Uterus (tissue), 4 donors: ENCODE measurements around the gene OTUD5. TPM values are rescaled to one million over a fixed set of nuclear protein-coding genes. Genes with fewer than 3 reads are reported as not detected.
"Not testable (repeated sequence)": the region's sequence is repeated elsewhere in the genome, so short reads cannot be mapped to it uniquely, and the experiment has no call there.

ENCODE experiments used
- DNase-seq, 2 donors: peaks; one replicate each; pipeline ENCODE4 v3.0.0-alpha.2; 2019 to 2020
- H3K27ac ChIP-seq, 2 donors: fragments of 200-600 bp; sonication (generic); 1 replicate in 1 of 2; 2 replicates in 1 of 2; pipeline ENCODE4 v1.5.1; 2016 to 2018
- H3K27me3 ChIP-seq, 2 donors: fragments of 200-600 bp; sonication (generic); one replicate each; pipeline ENCODE4 v1.5.1; 2018 to 2019; ENCODE audit warnings: control low read depth in 1 of 2
- H3K36me3 ChIP-seq, 2 donors: fragments of 200-600 bp; sonication (generic); one replicate each; pipeline ENCODE4 v1.5.1; 2019; ENCODE audit warnings: control low read depth in 1 of 2
- H3K4me1 ChIP-seq, 2 donors: fragments of 200-600 bp; sonication (generic); one replicate each; pipeline ENCODE4 v1.5.1; 2018 to 2019; ENCODE audit warnings: control low read depth in 1 of 2
- H3K4me3 ChIP-seq, 2 donors: fragments of 200-600 bp; sonication (generic); 1 replicate in 1 of 2; 2 replicates in 1 of 2; pipeline ENCODE4 v1.5.1; 2018 to 2019; ENCODE audit warnings: mild to moderate bottlenecking in 1 of 2
- H3K9me3 ChIP-seq, 2 donors: fragments of 200-600 bp; sonication (generic); one replicate each; pipeline ENCODE4 v1.5.1; 2019; ENCODE audit warnings: control low read depth in 1 of 2
- POLR2A ChIP-seq, 2 donors: fragments of 450-650 bp; IDR thresholded peaks; one replicate each; pipeline ENCODE4 v1.6.1; 2016; ENCODE audit warnings: antibody characterized with exemption in 2 of 2, mild to moderate bottlenecking in 1 of 2, moderate library complexity in 1 of 2
- intact Hi-C: fragments of 100-400 bp; cut with DNase I; formaldehyde crosslinking; loops from one replicate; pipeline ENCODE4 v1.15.1; 2023; ENCODE audit warnings: low total_unique reads
- small RNA-seq: library from RNA; depleted of rRNA; stranded (forward); fragments of <200 nt; gene quantifications from one replicate; pipeline ENCODE3, GENCODE V24; 2016
- total RNA-seq, 4 donors: library from RNA; depleted of rRNA in 3 of 4; stranded (reverse); fragments of >200 nt in 3 of 4; gene quantifications; one replicate each; pipeline versions ENCODE4 v1.1.0 to v1.2.4, GENCODE V29; 2014 to 2023
- TF ChIP-seq, protein P1 (sequence below), 4 experiments: fragments of 200-600 bp in 2 of 4; fragments of 450-650 bp in 2 of 4; sonication (generic) in 2 of 4; IDR thresholded peaks; one replicate each; pipeline ENCODE4 v1.5.1; 2016 to 2019; ENCODE audit warnings: antibody characterized with exemption in 4 of 4, mild to moderate bottlenecking in 2 of 4, moderate library complexity in 1 of 4
- donor health status: DM: yes; HTN: yes; CAD: no.

Gene OTUD5
- total RNA-seq, 4 donors from 2014 or later: 8.5 to 58.7 (median 21.8) TPM

GRCh38 chrX:48890934-48891401, 66.4 kb downstream of the OTUD5 start:
- no peaks in the 10 kb centered on the region for H3K4me1 ChIP-seq
- no peaks in the 10 kb centered on the region for H3K27me3 ChIP-seq
- H3K27ac ChIP-seq: peak overlapping the region; percentile 39 to 95
- H3K36me3 ChIP-seq: no peaks in the 10 kb centered on the region
- H3K9me3 ChIP-seq: no peaks in the 10 kb centered on the region
- TF ChIP-seq, protein P1, sequence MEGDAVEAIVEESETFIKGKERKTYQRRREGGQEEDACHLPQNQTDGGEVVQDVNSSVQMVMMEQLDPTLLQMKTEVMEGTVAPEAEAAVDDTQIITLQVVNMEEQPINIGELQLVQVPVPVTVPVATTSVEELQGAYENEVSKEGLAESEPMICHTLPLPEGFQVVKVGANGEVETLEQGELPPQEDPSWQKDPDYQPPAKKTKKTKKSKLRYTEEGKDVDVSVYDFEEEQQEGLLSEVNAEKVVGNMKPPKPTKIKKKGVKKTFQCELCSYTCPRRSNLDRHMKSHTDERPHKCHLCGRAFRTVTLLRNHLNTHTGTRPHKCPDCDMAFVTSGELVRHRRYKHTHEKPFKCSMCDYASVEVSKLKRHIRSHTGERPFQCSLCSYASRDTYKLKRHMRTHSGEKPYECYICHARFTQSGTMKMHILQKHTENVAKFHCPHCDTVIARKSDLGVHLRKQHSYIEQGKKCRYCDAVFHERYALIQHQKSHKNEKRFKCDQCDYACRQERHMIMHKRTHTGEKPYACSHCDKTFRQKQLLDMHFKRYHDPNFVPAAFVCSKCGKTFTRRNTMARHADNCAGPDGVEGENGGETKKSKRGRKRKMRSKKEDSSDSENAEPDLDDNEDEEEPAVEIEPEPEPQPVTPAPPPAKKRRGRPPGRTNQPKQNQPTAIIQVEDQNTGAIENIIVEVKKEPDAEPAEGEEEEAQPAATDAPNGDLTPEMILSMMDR (IDR thresholded peaks at IDR 0.05): no peak
- H3K4me3 ChIP-seq: peak overlapping the region; percentile 43 to 63
- intact Hi-C loops: no loop called here
- peak in 1 of 2 donors; percentile 28 for DNase-seq

DNA sequence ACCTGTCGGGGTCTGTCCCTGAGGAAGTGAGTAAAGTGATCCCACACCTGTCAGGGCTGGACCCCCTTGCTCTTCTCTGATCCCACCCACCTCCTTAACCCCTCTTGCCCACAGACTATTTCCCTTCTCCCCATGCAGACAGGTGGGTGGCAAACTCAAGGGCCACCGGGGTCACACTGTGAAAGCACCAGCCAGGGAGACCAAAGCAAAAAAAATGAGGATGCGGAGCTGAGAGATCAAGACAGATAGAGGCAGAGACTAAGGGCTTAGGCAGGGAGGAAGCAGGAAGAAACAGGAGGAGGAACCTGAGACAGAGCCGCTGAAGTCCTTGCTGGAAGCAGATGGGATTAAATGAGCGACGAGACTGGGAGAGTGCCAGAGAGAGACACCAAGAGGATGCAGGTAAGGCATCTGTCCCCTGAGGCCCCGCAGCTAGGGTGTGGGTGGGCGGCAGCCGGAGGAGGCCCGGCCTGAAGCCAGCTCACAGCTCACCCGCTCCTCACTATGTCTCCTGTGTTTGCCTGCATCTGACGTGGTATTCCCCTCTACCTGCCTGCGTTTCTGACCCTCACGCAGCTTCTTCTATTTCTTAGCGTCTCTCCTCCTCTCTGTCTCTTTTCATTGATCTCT, 67.0 kb downstream of the OTUD5 start:
- Histone ChIP-seq H3K27me3 (no peaks in the 10 kb centered on the region), H3K9me3 (no peaks in the 10 kb centered on the region), H3K4me3 (peak overlapping the region; percentile 43 to 63), H3K27ac (peak overlapping the region; percentile 39 to 95), H3K4me1 (no peaks in the 10 kb centered on the region), H3K36me3 (no peaks in the 10 kb centered on the region)
- TF ChIP-seq POLR2A (IDR thresholded peaks at IDR 0.05): no peak
- TF ChIP-seq, protein P1 (IDR thresholded peaks at IDR 0.05): no peak
- no peak for DNase-seq
- intact Hi-C loops: no loop called here

DNA sequence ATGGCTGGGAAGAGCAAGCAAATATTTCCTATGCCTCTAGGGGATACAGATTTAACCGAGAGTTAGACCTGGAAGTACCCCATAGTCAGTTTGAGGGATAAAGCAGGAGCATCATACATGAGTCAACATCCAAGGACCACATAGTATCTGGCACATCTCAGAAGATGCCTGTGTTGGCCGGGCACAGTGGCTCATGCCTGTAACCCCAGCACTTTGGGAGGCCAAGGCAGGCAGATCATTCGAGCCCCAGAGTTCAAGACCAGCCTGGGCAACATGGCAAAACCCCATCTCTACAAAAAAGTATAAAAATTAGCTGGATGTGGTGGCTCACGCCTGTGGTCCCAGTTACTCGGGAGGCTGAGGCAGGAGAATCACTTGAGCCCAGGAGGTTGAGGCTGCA, 70.8 kb downstream of the OTUD5 start:
- H3K9me3 ChIP-seq, intact Hi-C loops, H3K4me3 ChIP-seq, H3K4me1 ChIP-seq, H3K27me3 ChIP-seq, DNase-seq, H3K36me3 ChIP-seq, H3K27ac ChIP-seq: not testable (repeated sequence)

DNA sequence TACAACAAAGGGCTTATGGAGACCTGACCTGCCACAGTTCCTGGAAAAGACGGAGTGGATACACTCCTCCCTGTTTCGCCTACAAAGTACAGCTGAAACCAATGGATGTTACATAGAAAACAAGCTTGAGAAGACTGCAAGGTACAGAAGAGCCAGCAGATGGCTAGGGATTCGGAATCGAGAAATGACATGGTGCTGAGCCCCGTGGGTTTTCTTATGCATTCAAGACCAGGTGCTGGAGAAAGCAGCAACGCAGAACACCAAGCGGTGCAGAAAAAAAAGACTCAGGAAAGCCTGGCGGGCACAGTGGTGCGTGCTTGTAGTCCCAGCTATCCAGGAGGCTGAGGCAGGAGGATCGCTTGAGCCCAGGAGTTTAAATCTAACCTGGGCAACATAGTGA, 73.7 kb downstream of the OTUD5 start:
- no peaks in the 10 kb centered on the region for H3K9me3 ChIP-seq
- TF ChIP-seq, protein P1 (IDR thresholded peaks at IDR 0.05): no peak
- no peak for TF ChIP-seq POLR2A (IDR thresholded peaks at IDR 0.05)
- no peaks in the 10 kb centered on the region for H3K36me3 ChIP-seq
- intact Hi-C loops: no loop called here
- H3K27ac ChIP-seq: no peak overlapping the region
- no peak for DNase-seq
- H3K4me1 ChIP-seq: no peaks in the 10 kb centered on the region
- H3K27me3 ChIP-seq: no peaks in the 10 kb centered on the region
- H3K4me3 ChIP-seq: no peak overlapping the region

GRCh38 chrX:48876944-48877343, 80.5 kb downstream of the OTUD5 start:
- H3K4me1 ChIP-seq, H3K27ac ChIP-seq, intact Hi-C loops, H3K36me3 ChIP-seq, H3K9me3 ChIP-seq, H3K4me3 ChIP-seq, DNase-seq, H3K27me3 ChIP-seq: not testable (repeated sequence)

Small RNA genes within 50 kb of the gene (small RNA-seq; reads per million reads assigned to genes)
- gene RNU6-722P: not detected

Other genes with a start within 250 kb of the OTUD5 start
- gene GLOD5, start 195.9 kb downstream of the OTUD5 start, total RNA-seq: not detected
- gene GATA1, start 171.0 kb downstream of the OTUD5 start, total RNA-seq: under 1 TPM in 1 of 4 donors, not detected in 3; 0.35 TPM
- gene HDAC6, start 155.5 kb downstream of the OTUD5 start, total RNA-seq: 100 to 1,000 TPM in 3 of 4 donors, 10 to 100 TPM in 1; 25.0 to 160 (median 123) TPM
- gene ERAS, start 131.1 kb downstream of the OTUD5 start, total RNA-seq: under 1 TPM in 2 of 4 donors, not detected in 2; 0.41 to 0.46 TPM
- 10 to 100 TPM in 1 of 4 donors, 1 to 10 TPM in 2, not detected in 1; 3.0 to 15.9 (median 3.4) TPM for gene PCSK1N, start 122.0 kb downstream of the OTUD5 start, total RNA-seq
- gene TIMM17B, start 59.8 kb downstream of the OTUD5 start, total RNA-seq: 10 to 100 TPM in 3 of 4 donors, 1 to 10 TPM in 1; 4.1 to 29.5 (median 17.2) TPM
- gene PQBP1, start 59.7 kb downstream of the OTUD5 start, total RNA-seq: 10 to 100 TPM; 46.4 to 90.7 (median 70.3) TPM
- gene SLC35A2, start 46.0 kb downstream of the OTUD5 start, total RNA-seq: 10 to 100 TPM in 2 of 4 donors, 1 to 10 TPM in 2; 4.4 to 16.9 (median 11.1) TPM
- gene PIM2, start 38.6 kb downstream of the OTUD5 start, total RNA-seq: 10 to 100 TPM in 1 of 4 donors, 1 to 10 TPM in 2, not detected in 1; 4.8 to 16.8 (median 9.1) TPM
- gene KCND1, start 14.2 kb upstream of the OTUD5 start, total RNA-seq: 1 to 10 TPM in 2 of 4 donors, under 1 TPM in 1, not detected in 1; 0.29 to 4.6 (median 3.2) TPM
- 10 to 100 TPM; 15.4 to 57.6 (median 22.0) TPM for gene GRIPAP1, start 44.7 kb upstream of the OTUD5 start, total RNA-seq
- 10 to 100 TPM; 16.7 to 75.0 (median 38.7) TPM for gene TFE3, start 85.8 kb upstream of the OTUD5 start, total RNA-seq
- 10 to 100 TPM in 1 of 4 donors, 1 to 10 TPM in 3; 2.0 to 12.0 (median 4.2) TPM for gene CCDC120, start 101.4 kb upstream of the OTUD5 start, total RNA-seq
- gene PRAF2, start 116.4 kb upstream of the OTUD5 start, total RNA-seq: 10 to 100 TPM in 2 of 4 donors, 1 to 10 TPM in 1, under 1 TPM in 1; 0.77 to 45.2 (median 23.8) TPM
- gene WDR45, start 122.3 kb upstream of the OTUD5 start, total RNA-seq: 10 to 100 TPM; 37.6 to 96.5 (median 58.7) TPM
- gene GPKOW, start 166.1 kb upstream of the OTUD5 start, total RNA-seq: 10 to 100 TPM in 2 of 4 donors, 1 to 10 TPM in 2; 5.6 to 22.0 (median 12.8) TPM
- 10 to 100 TPM in 1 of 4 donors, 1 to 10 TPM in 2, under 1 TPM in 1; 0.77 to 12.4 (median 5.2) TPM for gene MAGIX, start 205.2 kb upstream of the OTUD5 start, total RNA-seq
- gene PLP2, start 214.3 kb upstream of the OTUD5 start, total RNA-seq: 100 to 1,000 TPM in 1 of 4 donors, 10 to 100 TPM in 1, 1 to 10 TPM in 2; 2.6 to 171 (median 23.3) TPM
- gene PRICKLE3, start 228.8 kb upstream of the OTUD5 start, total RNA-seq: 10 to 100 TPM; 14.2 to 17.6 (median 15.8) TPM
- 1 to 10 TPM in 3 of 4 donors, not detected in 1; 2.0 to 4.4 (median 3.0) TPM for gene SYP, start 242.6 kb upstream of the OTUD5 start, total RNA-seq